Neutrophil (primary cell): ENCODE results near the gene TOR3A.

ENCODE experiments used
- H3K27ac ChIP-seq: fragments of 200-600 bp; sonication (generic); 2 replicates; pipeline ENCODE4 v1.5.1; 2016; ENCODE audit warnings: mild to moderate bottlenecking, moderate library complexity
- H3K27me3 ChIP-seq: fragments of 200-600 bp; sonication (generic); 2 replicates; pipeline ENCODE4 v1.6.0; 2016; ENCODE audit warnings: mild to moderate bottlenecking
- H3K36me3 ChIP-seq: fragments of 200-600 bp; sonication (generic); 2 replicates; pipeline ENCODE4 v1.5.1; 2017
- H3K4me1 ChIP-seq, 2 experiments: fragments of 200-600 bp in 1 of 2; sonication (generic) in 1 of 2; 1 replicate in 1 of 2; 2 replicates in 1 of 2; pipeline versions ENCODE4 v1.5.1 to v1.6.1; 2013 to 2016; ENCODE audit warnings: low read depth in 1 of 2, low read length in 1 of 2, mild to moderate bottlenecking in 1 of 2, moderate library complexity in 1 of 2; ENCODE audit not compliant: control insufficient read depth in 1 of 2, insufficient read depth in 1 of 2
- H3K4me3 ChIP-seq, 2 experiments: fragments of 200-600 bp in 1 of 2; sonication (generic) in 1 of 2; 1 replicate in 1 of 2; 2 replicates in 1 of 2; pipeline ENCODE4 v1.5.1; 2013 to 2016; ENCODE audit warnings: low read depth in 1 of 2, low read length in 1 of 2, mild to moderate bottlenecking in 1 of 2, moderate library complexity in 1 of 2
- H3K9me3 ChIP-seq: fragments of 200-600 bp; sonication (generic); 2 replicates; pipeline ENCODE4 v1.5.1; 2016
- TF ChIP-seq, protein P1 (sequence below): fragments of 200-600 bp; sonication (generic); IDR thresholded peaks from 2 replicates; pipeline ENCODE4 v1.5.1; 2016; ENCODE audit warnings: antibody characterized with exemption

TOR3A gene

DNA sequence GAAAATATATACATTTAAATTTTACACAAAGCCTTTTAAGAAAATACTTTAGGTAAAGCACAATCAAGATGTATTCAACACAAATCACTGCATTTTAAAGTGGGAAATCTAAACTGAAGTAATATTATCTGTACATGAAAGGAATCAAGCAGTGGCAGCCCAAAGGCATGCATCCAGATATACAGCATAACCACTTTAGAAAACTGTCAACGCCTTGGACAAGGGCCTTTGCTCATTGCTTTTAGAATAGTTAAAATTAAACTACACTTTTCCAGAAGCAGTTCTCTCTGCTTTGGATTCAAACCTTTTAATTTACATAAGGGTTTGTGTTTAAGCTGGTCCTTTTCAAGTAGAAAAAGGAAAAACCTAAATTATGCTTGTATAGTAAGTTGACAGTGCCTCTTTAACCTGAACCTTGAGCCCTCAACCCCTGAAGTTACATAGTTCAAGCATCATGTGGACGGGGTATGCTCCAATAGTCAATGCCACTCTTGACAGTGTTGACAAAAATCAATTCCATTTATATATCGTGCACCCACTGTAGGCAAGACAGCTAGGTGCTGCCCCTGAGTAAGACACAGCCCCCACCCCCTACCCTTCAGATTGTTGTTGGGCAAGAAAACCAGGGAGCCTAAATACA, 22.9 kb downstream of the TOR3A start:
- no peak overlapping the region for H3K4me3 ChIP-seq
- H3K27me3 ChIP-seq, result no peaks in the 10 kb centered on the region
- peaks cover 22% of the 10 kb centered on the region for H3K36me3 ChIP-seq
- H3K27ac ChIP-seq, result no peak overlapping the region
- TF ChIP-seq, protein P1, sequence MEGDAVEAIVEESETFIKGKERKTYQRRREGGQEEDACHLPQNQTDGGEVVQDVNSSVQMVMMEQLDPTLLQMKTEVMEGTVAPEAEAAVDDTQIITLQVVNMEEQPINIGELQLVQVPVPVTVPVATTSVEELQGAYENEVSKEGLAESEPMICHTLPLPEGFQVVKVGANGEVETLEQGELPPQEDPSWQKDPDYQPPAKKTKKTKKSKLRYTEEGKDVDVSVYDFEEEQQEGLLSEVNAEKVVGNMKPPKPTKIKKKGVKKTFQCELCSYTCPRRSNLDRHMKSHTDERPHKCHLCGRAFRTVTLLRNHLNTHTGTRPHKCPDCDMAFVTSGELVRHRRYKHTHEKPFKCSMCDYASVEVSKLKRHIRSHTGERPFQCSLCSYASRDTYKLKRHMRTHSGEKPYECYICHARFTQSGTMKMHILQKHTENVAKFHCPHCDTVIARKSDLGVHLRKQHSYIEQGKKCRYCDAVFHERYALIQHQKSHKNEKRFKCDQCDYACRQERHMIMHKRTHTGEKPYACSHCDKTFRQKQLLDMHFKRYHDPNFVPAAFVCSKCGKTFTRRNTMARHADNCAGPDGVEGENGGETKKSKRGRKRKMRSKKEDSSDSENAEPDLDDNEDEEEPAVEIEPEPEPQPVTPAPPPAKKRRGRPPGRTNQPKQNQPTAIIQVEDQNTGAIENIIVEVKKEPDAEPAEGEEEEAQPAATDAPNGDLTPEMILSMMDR, result no peak
- H3K9me3 ChIP-seq, result no peaks in the 10 kb centered on the region
- no peaks in the 10 kb centered on the region for H3K4me1 ChIP-seq

DNA sequence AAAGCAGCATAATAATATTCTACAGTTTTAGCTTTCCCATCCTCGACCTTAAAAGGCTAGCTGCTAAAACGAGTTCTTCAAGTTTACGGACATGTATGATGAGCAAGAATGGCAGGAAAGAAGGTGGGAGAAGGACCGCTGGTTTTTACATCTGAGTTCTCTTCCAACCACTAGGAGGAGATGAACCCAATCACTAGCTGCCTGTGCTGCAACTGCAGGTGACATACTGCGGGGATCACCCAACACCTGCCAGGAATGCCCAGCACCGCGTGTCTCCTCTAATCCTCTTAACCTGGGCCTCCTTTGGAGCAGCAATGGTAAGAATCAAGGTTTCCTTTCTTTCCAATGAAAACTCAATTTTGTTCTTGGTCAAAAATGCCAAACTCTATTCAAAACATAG, 23.5 kb downstream of the TOR3A start:
- no peaks in the 10 kb centered on the region for H3K9me3 ChIP-seq
- H3K4me1 ChIP-seq, result no peaks in the 10 kb centered on the region
- no peak overlapping the region for H3K27ac ChIP-seq
- TF ChIP-seq, protein P1, result no peak
- no peaks in the 10 kb centered on the region for H3K27me3 ChIP-seq
- H3K4me3 ChIP-seq, result no peak overlapping the region
- peaks cover 27% of the 10 kb centered on the region for H3K36me3 ChIP-seq

DNA sequence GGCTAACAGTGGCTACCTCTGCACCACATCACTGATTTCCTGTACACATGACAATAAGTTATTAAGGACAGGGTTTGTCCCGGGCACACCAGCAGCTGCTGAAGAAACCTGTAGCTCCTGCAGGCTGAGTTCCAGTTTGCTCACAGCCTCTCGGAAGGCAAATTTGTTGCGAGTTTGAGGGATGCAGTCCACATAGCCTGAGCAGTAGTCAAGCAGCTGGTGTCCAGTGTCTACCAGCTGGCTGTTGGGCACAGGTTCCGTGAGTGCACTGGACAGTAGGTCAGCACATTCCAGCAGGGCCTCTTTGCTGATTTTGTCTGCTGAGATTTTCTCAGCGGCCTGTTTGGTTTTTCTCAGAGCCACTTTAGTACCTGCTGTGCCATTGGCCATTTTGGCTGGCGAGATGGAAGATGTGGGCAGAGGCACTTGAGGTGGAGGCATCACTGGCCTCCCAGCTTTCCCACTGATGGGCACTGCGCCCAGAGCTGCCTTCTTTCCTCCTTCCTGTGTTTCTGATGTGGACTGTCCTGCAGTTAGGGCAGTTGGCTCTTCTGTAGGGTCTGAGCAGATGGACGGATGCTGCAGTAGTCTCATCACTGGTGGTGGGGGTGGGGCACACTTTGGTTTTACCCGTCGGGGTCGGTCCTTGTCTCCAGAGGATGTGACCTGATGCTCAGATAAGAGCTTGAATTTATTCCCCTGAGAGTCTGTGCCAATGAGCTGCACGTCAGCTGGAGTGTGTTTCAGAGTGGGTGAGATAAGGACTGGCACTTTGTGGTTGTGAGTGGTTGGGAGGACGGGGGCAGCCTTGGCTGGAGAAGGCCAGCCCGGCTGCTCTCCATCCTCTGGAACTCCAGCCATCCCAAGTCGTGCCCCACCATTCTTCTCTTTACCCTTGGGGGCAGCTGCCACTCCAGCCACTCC, 26.1 kb downstream of the TOR3A start:
- Histone ChIP-seq H3K36me3 (peaks cover 36% of the 10 kb centered on the region), H3K4me3 (no peak overlapping the region), H3K4me1 (no peaks in the 10 kb centered on the region), H3K27ac (no peak overlapping the region), H3K27me3 (no peaks in the 10 kb centered on the region), H3K9me3 (no peaks in the 10 kb centered on the region)
- TF ChIP-seq, protein P1, result no peak

DNA sequence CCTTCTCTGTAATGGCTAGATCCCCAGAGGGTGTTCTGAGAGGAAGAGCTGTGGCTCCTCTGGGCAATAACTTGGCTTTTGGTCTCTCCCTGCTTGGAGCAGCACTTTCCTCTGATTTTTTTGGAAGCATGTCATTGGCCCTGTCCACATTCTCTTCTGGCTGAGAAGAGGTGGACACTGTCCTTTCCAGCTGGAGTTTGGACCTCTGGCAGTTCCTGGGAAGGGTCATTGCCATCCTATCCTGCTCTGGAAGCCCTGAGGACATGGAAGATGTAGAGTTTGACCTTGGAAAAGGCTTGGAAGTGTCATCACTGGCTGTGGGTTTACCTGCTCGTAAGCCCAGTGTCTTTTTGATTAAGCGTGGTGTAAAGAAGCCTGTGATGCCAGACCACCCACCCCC, 26.8 kb downstream of the TOR3A start:
- H3K9me3 ChIP-seq, result no peaks in the 10 kb centered on the region
- TF ChIP-seq, protein P1, result no peak
- H3K36me3 ChIP-seq, result peaks cover 36% of the 10 kb centered on the region
- no peak overlapping the region for H3K27ac ChIP-seq
- H3K4me1 ChIP-seq, result no peaks in the 10 kb centered on the region
- no peaks in the 10 kb centered on the region for H3K27me3 ChIP-seq
- H3K4me3 ChIP-seq, result no peak overlapping the region

DNA sequence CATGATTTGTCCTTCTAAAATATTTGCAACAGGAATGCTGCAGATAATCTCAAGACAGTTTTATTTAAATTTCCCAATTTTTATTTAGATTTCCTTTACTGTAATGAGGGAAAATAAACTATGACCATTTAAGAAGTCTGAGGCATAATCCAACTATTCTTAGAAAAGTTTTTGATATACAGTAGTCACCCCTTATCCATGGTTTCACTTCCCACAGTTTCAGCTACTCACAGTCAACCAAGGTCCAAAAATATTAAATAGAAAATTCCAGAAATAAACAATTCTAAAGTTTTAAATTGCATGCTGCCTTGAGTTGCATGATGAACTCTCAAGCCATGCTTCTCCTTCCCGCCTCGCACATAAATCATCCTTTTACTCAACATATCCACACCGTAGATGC, 33.3 kb downstream of the TOR3A start:
- Histone ChIP-seq H3K27ac (no peak overlapping the region), H3K27me3 (no peaks in the 10 kb centered on the region), H3K4me3 (no peak overlapping the region), H3K9me3 (no peaks in the 10 kb centered on the region), H3K4me1 (no peaks in the 10 kb centered on the region), H3K36me3 (peaks cover 21% of the 10 kb centered on the region)
- TF ChIP-seq, protein P1, result no peak
